H9 (cell line): ENCODE results near the gene TMC1. TPM values are rescaled to one million over a fixed set of nuclear protein-coding genes. Genes with fewer than 3 reads are reported as not detected.

Experiments
- DNase-seq: peaks from one replicate; pipeline ENCODE4 v3.0.0-alpha.2; 2017
- H2AFZ ChIP-seq: one replicate; pipeline ENCODE4 v1.6.1; 2013; ENCODE audit warnings: mild to moderate bottlenecking, low read length, control low read depth, moderate library complexity
- H2AK5ac ChIP-seq: 2 replicates; pipeline ENCODE4 v1.6.1; 2013; ENCODE audit warnings: low read length, control low read depth, mixed read lengths; ENCODE audit not compliant: insufficient read length
- H2BK120ac ChIP-seq: one replicate; pipeline ENCODE4 v1.6.1; 2013; ENCODE audit warnings: low read depth, mild to moderate bottlenecking, low read length, control low read depth, inconsistent platforms; ENCODE audit not compliant: poor library complexity, severe bottlenecking
- H2BK12ac ChIP-seq: 2 replicates; pipeline ENCODE4 v1.6.1; 2013; ENCODE audit warnings: low read length, control low read depth, mixed read lengths, low read depth; ENCODE audit not compliant: insufficient read length
- H2BK15ac ChIP-seq: 2 replicates; pipeline ENCODE4 v1.6.1; 2013; ENCODE audit warnings: low read depth, low read length, control low read depth
- H2BK20ac ChIP-seq: one replicate; pipeline ENCODE4 v1.6.1; 2013; ENCODE audit warnings: low read depth, mild to moderate bottlenecking, low read length, control low read depth, inconsistent platforms; ENCODE audit not compliant: poor library complexity, severe bottlenecking
- H2BK5ac ChIP-seq: 2 replicates; pipeline ENCODE4 v1.6.1; 2013; ENCODE audit warnings: low read length, control low read depth, mixed read lengths; ENCODE audit not compliant: insufficient read length
- H3K14ac ChIP-seq: 2 replicates; pipeline ENCODE4 v1.6.1; 2013; ENCODE audit warnings: low read length, control low read depth; ENCODE audit not compliant: insufficient read depth
- H3K18ac ChIP-seq: 2 replicates; pipeline ENCODE4 v1.6.1; 2013; ENCODE audit warnings: low read depth, mild to moderate bottlenecking, mixed read lengths, low read length, control low read depth; ENCODE audit not compliant: insufficient read length
- H3K23ac ChIP-seq: 2 replicates; pipeline ENCODE4 v1.6.1; 2013; ENCODE audit warnings: low read length, control low read depth, mixed read lengths, low read depth; ENCODE audit not compliant: insufficient read length
- H3K23me2 ChIP-seq: 2 replicates; pipeline ENCODE4 v1.6.1; 2013; ENCODE audit warnings: low read depth, mild to moderate bottlenecking, mixed read lengths, low read length, control low read depth; ENCODE audit not compliant: insufficient read length, poor library complexity, severe bottlenecking
- H3K27ac ChIP-seq: 2 replicates; pipeline ENCODE4 v1.5.1; 2013; ENCODE audit warnings: low read length, control low read depth, mixed read lengths, low read depth; ENCODE audit not compliant: insufficient read length
- H3K27me3 ChIP-seq: 2 replicates; pipeline ENCODE4 v1.6.1; 2013; ENCODE audit warnings: low read length, control low read depth, inconsistent platforms; ENCODE audit not compliant: insufficient read depth
- H3K4ac ChIP-seq: 2 replicates; pipeline ENCODE4 v1.6.1; 2013; ENCODE audit warnings: low read depth, mild to moderate bottlenecking, control low read depth, inconsistent platforms, low read length, moderate library complexity
- H3K4me1 ChIP-seq: 2 replicates; pipeline ENCODE4 v1.6.1; 2013; ENCODE audit warnings: low read length, control low read depth, inconsistent platforms; ENCODE audit not compliant: insufficient read depth
- H3K4me2 ChIP-seq: 2 replicates; pipeline ENCODE4 v1.6.1; 2013; ENCODE audit warnings: low read length, control low read depth, mixed read lengths; ENCODE audit not compliant: insufficient read length, insufficient read depth
- H3K56ac ChIP-seq: 2 replicates; pipeline ENCODE4 v1.6.1; 2013; ENCODE audit warnings: low read depth, mild to moderate bottlenecking, mixed read lengths, low read length, control low read depth; ENCODE audit not compliant: insufficient read length
- H3K79me1 ChIP-seq: 2 replicates; pipeline ENCODE4 v1.6.1; 2013; ENCODE audit warnings: low read depth, mild to moderate bottlenecking, moderate library complexity, low read length, control low read depth, inconsistent platforms; ENCODE audit not compliant: insufficient read depth, poor library complexity, severe bottlenecking
- H3K79me2 ChIP-seq: 2 replicates; pipeline ENCODE4 v1.6.1; 2013; ENCODE audit warnings: low read length, control low read depth, inconsistent platforms; ENCODE audit not compliant: insufficient read depth
- H3K9ac ChIP-seq: 2 replicates; pipeline ENCODE4 v1.6.1; 2013; ENCODE audit warnings: low read length, control low read depth, mixed read lengths; ENCODE audit not compliant: insufficient read length; ENCODE audit errors: extremely low read depth
- H3K9me3 ChIP-seq: one replicate; pipeline ENCODE4 v1.6.1; 2013; ENCODE audit warnings: low read depth, low read length, inconsistent platforms; ENCODE audit not compliant: control insufficient read depth
- H3T11ph ChIP-seq: one replicate; pipeline ENCODE4 v1.6.1; 2013; ENCODE audit warnings: mild to moderate bottlenecking, low read length, control low read depth, inconsistent platforms
- H4K20me1 ChIP-seq: one replicate; pipeline ENCODE4 v1.6.1; 2013; ENCODE audit not compliant: control insufficient read depth, insufficient read length, insufficient read depth
- H4K5ac ChIP-seq: 2 replicates; pipeline ENCODE4 v1.6.1; 2013; ENCODE audit warnings: low read depth, mild to moderate bottlenecking, mixed read lengths, low read length, control low read depth; ENCODE audit not compliant: insufficient read length
- H4K8ac ChIP-seq: replicated peaks from 2 replicates; pipeline ENCODE4 v1.6.1; 2013; ENCODE audit warnings: low read length, control low read depth, mixed read lengths, low read depth; ENCODE audit not compliant: insufficient read length
- H4K91ac ChIP-seq: 2 replicates; pipeline ENCODE4 v1.6.1; 2013; ENCODE audit warnings: low read depth, mild to moderate bottlenecking, moderate library complexity, mixed read lengths, low read length, control low read depth; ENCODE audit not compliant: insufficient read length
- H3K27ac Mint-ChIP-seq, 3 experiments: 2 replicates in 2 of 3; 3 replicates in 1 of 3; pipeline ENCODE4 v1.8.0; 2020 to 2021; ENCODE audit warnings: mixed read lengths in 3 of 3, mild to moderate bottlenecking in 1 of 3, moderate library complexity in 1 of 3
- H3K27me3 Mint-ChIP-seq: 2 replicates; pipeline ENCODE4 v1.8.0; 2021; ENCODE audit warnings: low read depth, mild to moderate bottlenecking, moderate library complexity, mixed read lengths
- H3K36me3 Mint-ChIP-seq, 3 experiments: 2 replicates in 2 of 3; 3 replicates in 1 of 3; pipeline ENCODE4 v1.8.0; 2020 to 2021; ENCODE audit warnings: low read depth in 3 of 3, mixed read lengths in 3 of 3; ENCODE audit not compliant: insufficient read depth in 1 of 3
- H3K4me1 Mint-ChIP-seq, 2 experiments: 2 replicates each; pipeline ENCODE4 v1.8.0; 2020; ENCODE audit warnings: mixed read lengths in 2 of 2
- H3K4me3 Mint-ChIP-seq, 2 experiments: 2 replicates in 1 of 2; 3 replicates in 1 of 2; pipeline ENCODE4 v1.8.0; 2020 to 2021; ENCODE audit warnings: mild to moderate bottlenecking in 2 of 2, mixed read lengths in 2 of 2, moderate library complexity in 1 of 2
- H3K9me3 Mint-ChIP-seq, 2 experiments: 2 replicates in 1 of 2; 3 replicates in 1 of 2; pipeline ENCODE4 v1.8.0; 2020; ENCODE audit warnings: mild to moderate bottlenecking in 2 of 2, mixed read lengths in 2 of 2, moderate library complexity in 1 of 2
- CTCF ChIP-seq: fragments of 200-600 bp; sonication (generic); conservative IDR thresholded peaks from 3 replicates; pipeline ENCODE4 v1.8.0; 2021; ENCODE audit warnings: antibody characterized with exemption, mild to moderate bottlenecking
- WGBS: extraction: QIAGEN DNeasy Blood & Tissue Kit; methylation state at CpG from one replicate; pipeline ENCODE4 v1.1.7; 2013; ENCODE audit warnings: missing lambda C conversion rate, low lambda C conversion rate, mixed read lengths; ENCODE audit not compliant: insufficient read length; ENCODE audit errors: extremely low coverage; 5-methylcytosine and 5-hydroxymethylcytosine counted together
- total RNA-seq: library from RNA; stranded (reverse); gene quantifications from 2 replicates; pipeline ENCODE4 v1.2.1, GENCODE V29; 2021

The TMC1 gene
- total RNA-seq, 1 experiment from 2014 or later: 2.4 TPM

- Histone ChIP-seq H3K79me1 (no peaks in the 10 kb centered on the region), H3K27ac (no peak overlapping the region), H3K9ac (no peak overlapping the region), H4K91ac (no peak overlapping the region), H3K14ac (no peak overlapping the region), H2BK5ac (no peak overlapping the region), H3K4ac (no peak overlapping the region), H3K23ac (no peak overlapping the region), H4K20me1 (no peaks in the 10 kb centered on the region), H4K5ac (no peak overlapping the region), H2BK120ac (no peak overlapping the region), H3K4me1 (peaks cover 2% of the 10 kb centered on the region; the same call in 1 of the 2 replicates), H3K23me2 (no peaks in the 10 kb centered on the region), H3K56ac (no peak overlapping the region), H4K8ac (no peak overlapping the region), H2BK12ac (no peak overlapping the region), H2AFZ (peak overlapping the region; percentile 75), H2BK15ac (no peak overlapping the region), H2AK5ac (no peak overlapping the region), H3K9me3 (no peaks in the 10 kb centered on the region), H2BK20ac (no peak overlapping the region), H3K4me2 (no peak overlapping the region), H3T11ph (no peak overlapping the region), H3K18ac (no peak overlapping the region), H3K79me2 (no peaks in the 10 kb centered on the region), H3K27me3 (no peaks in the 10 kb centered on the region)
- peaks cover 2% of the 10 kb centered on the region; the same call in 1 of the 2 replicates for H3K27me3 Mint-ChIP-seq
- TF ChIP-seq CTCF: no peak
- H3K4me1 Mint-ChIP-seq: peaks cover 12 to 17% of the 10 kb centered on the region in 2 experiments
- H3K36me3 Mint-ChIP-seq: peaks cover 4 to 15% (median 13%) of the 10 kb centered on the region in 3 experiments
- WGBS: no CpG with 5 or more reads among the region's 6 CpGs
- no peak overlapping the region for H3K27ac Mint-ChIP-seq
- no peak overlapping the region for H3K4me3 Mint-ChIP-seq
- H3K9me3 Mint-ChIP-seq: peaks cover 15 to 21% of the 10 kb centered on the region in 2 experiments
- peak; percentile 34 for DNase-seq
These were observed 18.5 kb downstream of the TMC1 start for GRCh38 chr9:72539824-72540347.
